Activated CD8-positive, alpha-beta T cell treated with anti-CD3 and anti-CD28 coated beads, Interleukin-2, amount 10 ng/mL, durations not matched to agents 7 days and 5 days (primary cell): Measurements from ENCODE around the gene STK38L. TPM values are rescaled to one million over a fixed set of nuclear protein-coding genes. Genes with fewer than 3 reads are reported as not detected.

Source experiments
- ATAC-seq: fragments of 150-1000 bp; cut with Tn5 transposase; one replicate; pipeline ENCODE4 v1.10.0; 2021; ENCODE audit warnings: moderate library complexity
- CTCF ChIA-PET: fragments of 350-600 bp; sonication (Branson Sonifier 250); formaldehyde crosslinking; loops from one replicate; lab custom pipeline; 2021; ENCODE audit warnings: antibody characterized with exemption; lab: Charles Lee
- POLR2A ChIA-PET: fragments of 350-600 bp; sonication (Branson Sonifier 250); formaldehyde crosslinking; loops from one replicate; lab custom pipeline; 2021; ENCODE audit warnings: antibody characterized with exemption; lab: Charles Lee
- DNase-seq: peaks from one replicate; pipeline ENCODE4 v3.0.0-alpha.2; 2020
- H3K27ac Mint-ChIP-seq: one replicate; pipeline ENCODE4 v1.8.0; 2021; ENCODE audit warnings: mild to moderate bottlenecking, mixed read lengths
- H3K27me3 Mint-ChIP-seq: one replicate; pipeline ENCODE4 v1.8.0; 2021; ENCODE audit warnings: low read depth, mixed read lengths
- H3K36me3 Mint-ChIP-seq: one replicate; pipeline ENCODE4 v1.8.0; 2021; ENCODE audit warnings: low read depth, mixed read lengths
- H3K4me1 Mint-ChIP-seq: one replicate; pipeline ENCODE4 v1.8.0; 2021; ENCODE audit warnings: low read depth, mixed read lengths
- H3K4me3 Mint-ChIP-seq: one replicate; pipeline ENCODE4 v1.8.0; 2021; ENCODE audit warnings: mild to moderate bottlenecking, mixed read lengths
- H3K9me3 Mint-ChIP-seq: one replicate; pipeline ENCODE4 v1.8.0; 2022; ENCODE audit warnings: mixed read lengths; ENCODE audit not compliant: insufficient read depth
- total RNA-seq, 2 experiments: library from RNA; stranded (reverse); gene quantifications; one replicate each; pipeline ENCODE4 v1.2.3, GENCODE V29; 2021

The STK38L gene
- total RNA-seq, 2 experiments from 2014 or later: 18.1 to 19.3 TPM

GRCh38 chr12:27303139-27304111 lies 59.3 kb downstream of the STK38L start:
- ATAC-seq (no peak), DNase-seq (no peak)
- Mint-ChIP-seq H3K36me3 (peaks cover 15% of the 10 kb centered on the region), H3K27me3 (no peaks in the 10 kb centered on the region), H3K4me1 (peaks cover 3% of the 10 kb centered on the region), H3K4me3 (no peak overlapping the region), H3K27ac (no peak overlapping the region), H3K9me3 (no peaks in the 10 kb centered on the region)
- ChIA-PET CTCF (interaction anchor here (0.9 to 8.4 kb wide), 10 partner anchors 29 to 401 kb away, joined by 3 to 193 read pairs (median 8); partner anchors contain the start of genes BMAL2, MED21, STK38L and TM7SF3), POLR2A (interaction anchor here (0.6 kb wide), 1 partner anchor 64 kb away, joined by 4 read pairs; no protein-coding TSS in a partner anchor)

- no peaks in the 10 kb centered on the region for H3K9me3 Mint-ChIP-seq
- ChIA-PET CTCF (interaction anchor here (1.2 to 8.4 kb wide), 18 partner anchors 8 to 471 kb away, joined by 3 to 193 read pairs (median 7); partner anchors contain the start of genes BMAL2, ITPR2, MED21 and STK38L), POLR2A (no interaction called here)
- peaks cover 12% of the 10 kb centered on the region for H3K36me3 Mint-ChIP-seq
- no peaks in the 10 kb centered on the region for H3K27me3 Mint-ChIP-seq
- DNase-seq: no peak
- no peak for ATAC-seq
- H3K4me3 Mint-ChIP-seq: no peak overlapping the region
- H3K27ac Mint-ChIP-seq: no peak overlapping the region
- H3K4me1 Mint-ChIP-seq: peaks cover 12% of the 10 kb centered on the region
Observed at GRCh38 chr12:27304856-27305255, 60.8 kb downstream of the STK38L start.

- DNase-seq: no peak
- Mint-ChIP-seq H3K36me3 (peaks cover 13% of the 10 kb centered on the region), H3K27me3 (no peaks in the 10 kb centered on the region), H3K4me1 (peaks cover 15% of the 10 kb centered on the region), H3K27ac (no peak overlapping the region), H3K9me3 (no peaks in the 10 kb centered on the region), H3K4me3 (no peak overlapping the region)
- CTCF ChIA-PET: interaction anchor here (0.7 to 8.4 kb wide), 33 partner anchors 9 to 472 kb away, joined by 3 to 193 read pairs (median 5); partner anchors contain the start of genes BMAL2, ITPR2, MED21 and STK38L
- POLR2A ChIA-PET: interaction anchor here (0.6 to 1.8 kb wide), 3 partner anchors 172 to 290 kb away, joined by 3 to 6 read pairs (median 3); no protein-coding TSS in a partner anchor
- peak; percentile 53 for ATAC-seq
Observed at GRCh38 chr12:27305673-27306456, 61.8 kb downstream of the STK38L start.

GRCh38 chr12:27309293-27309994 lies 65.4 kb downstream of the STK38L start:
- no peaks in the 10 kb centered on the region for H3K9me3 Mint-ChIP-seq
- H3K4me1 Mint-ChIP-seq: peaks cover 15% of the 10 kb centered on the region
- no peak for ATAC-seq
- no peaks in the 10 kb centered on the region for H3K27me3 Mint-ChIP-seq
- no peak overlapping the region for H3K4me3 Mint-ChIP-seq
- CTCF ChIA-PET: interaction anchor here (1.0 to 8.4 kb wide), 3 partner anchors 12 to 290 kb away, joined by 3 to 193 read pairs (median 4); partner anchors contain the start of genes MED21 and TM7SF3
- POLR2A ChIA-PET: no interaction called here
- H3K27ac Mint-ChIP-seq: peak overlapping the region; percentile 63
- no peak for DNase-seq
- peaks cover 11% of the 10 kb centered on the region for H3K36me3 Mint-ChIP-seq

- no peak overlapping the region for H3K27ac Mint-ChIP-seq
- peaks cover 15% of the 10 kb centered on the region for H3K4me1 Mint-ChIP-seq
- no peaks in the 10 kb centered on the region for H3K27me3 Mint-ChIP-seq
- ChIA-PET CTCF (interaction anchor here (8.4 kb wide), 1 partner anchor 291 kb away, joined by 193 read pairs; the partner anchor contains the start of genes MED21 and TM7SF3), POLR2A (no interaction called here)
- DNase-seq (no peak), ATAC-seq (no peak)
- no peak overlapping the region for H3K4me3 Mint-ChIP-seq
- H3K36me3 Mint-ChIP-seq: peaks cover 14% of the 10 kb centered on the region
- no peaks in the 10 kb centered on the region for H3K9me3 Mint-ChIP-seq
Observed at GRCh38 chr12:27309995-27310315, 65.9 kb downstream of the STK38L start.

- H3K4me3 Mint-ChIP-seq: no peak overlapping the region
- ChIA-PET CTCF (interaction anchor here (2.4 kb wide), 1 partner anchor 11 kb away, joined by 15 read pairs; no protein-coding TSS in a partner anchor), POLR2A (interaction anchor here (0.8 kb wide), 1 partner anchor 9 kb away, joined by 3 read pairs; no protein-coding TSS in a partner anchor)
- no peaks in the 10 kb centered on the region for H3K4me1 Mint-ChIP-seq
- H3K27me3 Mint-ChIP-seq: no peaks in the 10 kb centered on the region
- ATAC-seq (no peak), DNase-seq (no peak)
- H3K27ac Mint-ChIP-seq: no peak overlapping the region
- H3K36me3 Mint-ChIP-seq: peaks cover 14% of the 10 kb centered on the region
- H3K9me3 Mint-ChIP-seq: no peaks in the 10 kb centered on the region
Observed at GRCh38 chr12:27316947-27317346, 72.9 kb downstream of the STK38L start.

- Mint-ChIP-seq H3K27ac (no peak overlapping the region), H3K9me3 (no peaks in the 10 kb centered on the region), H3K27me3 (no peaks in the 10 kb centered on the region), H3K4me1 (no peaks in the 10 kb centered on the region), H3K4me3 (no peak overlapping the region), H3K36me3 (peaks cover 13% of the 10 kb centered on the region)
- DNase-seq: no peak
- CTCF ChIA-PET: interaction anchor here (2.2 kb wide), 1 partner anchor 13 kb away, joined by 5 read pairs; no protein-coding TSS in a partner anchor
- POLR2A ChIA-PET: no interaction called here
- ATAC-seq: no peak
Observed at GRCh38 chr12:27319409-27319808, 75.3 kb downstream of the STK38L start.

GRCh38 chr12:27319848-27320247 lies 75.8 kb downstream of the STK38L start:
- Mint-ChIP-seq H3K36me3 (peaks cover 10% of the 10 kb centered on the region), H3K27ac (no peak overlapping the region), H3K4me1 (no peaks in the 10 kb centered on the region), H3K4me3 (no peak overlapping the region), H3K27me3 (no peaks in the 10 kb centered on the region), H3K9me3 (no peaks in the 10 kb centered on the region)
- DNase-seq (no peak), ATAC-seq (no peak)
- POLR2A ChIA-PET: no interaction called here
- CTCF ChIA-PET: interaction anchor here (2.2 kb wide), 1 partner anchor 14 kb away, joined by 5 read pairs; no protein-coding TSS in a partner anchor

- ChIA-PET CTCF (interaction anchor here (1.4 to 2.2 kb wide), 4 partner anchors 18 to 439 kb away, joined by 3 to 9 read pairs (median 4); no protein-coding TSS in a partner anchor), POLR2A (interaction anchor here (1.7 kb wide), 1 partner anchor 9 kb away, joined by 8 read pairs; no protein-coding TSS in a partner anchor)
- H3K4me3 Mint-ChIP-seq: no peak overlapping the region
- H3K9me3 Mint-ChIP-seq: no peaks in the 10 kb centered on the region
- H3K36me3 Mint-ChIP-seq: peaks cover 11% of the 10 kb centered on the region
- no peak overlapping the region for H3K27ac Mint-ChIP-seq
- H3K4me1 Mint-ChIP-seq: no peaks in the 10 kb centered on the region
- no peaks in the 10 kb centered on the region for H3K27me3 Mint-ChIP-seq
- no peak for ATAC-seq
- no peak for DNase-seq
Observed at GRCh38 chr12:27324530-27324929, 80.4 kb downstream of the STK38L start.

GRCh38 chr12:27330846-27331245 lies 86.8 kb downstream of the STK38L start:
- ChIA-PET CTCF (interaction anchor here (0.8 to 4.2 kb wide), 4 partner anchors 26 to 188 kb away, joined by 3 to 24 read pairs (median 3); no protein-coding TSS in a partner anchor), POLR2A (no interaction called here)
- H3K27me3 Mint-ChIP-seq: peaks cover 9% of the 10 kb centered on the region
- H3K4me1 Mint-ChIP-seq: peaks cover 35% of the 10 kb centered on the region
- ATAC-seq (no peak), DNase-seq (no peak)
- H3K9me3 Mint-ChIP-seq: no peaks in the 10 kb centered on the region
- peak overlapping the region; percentile 48 for H3K27ac Mint-ChIP-seq
- no peak overlapping the region for H3K4me3 Mint-ChIP-seq
- H3K36me3 Mint-ChIP-seq: peaks cover 8% of the 10 kb centered on the region
